Measurements from ENCODE around the gene CHST3. TPM values are rescaled to one million over a fixed set of nuclear protein-coding genes. Genes with fewer than 3 reads are reported as not detected.
A peak's percentile ranks its signal among the peaks of the same experiment; 100 is the strongest.
"Not testable (repeated sequence)": the region's sequence is repeated elsewhere in the genome, so short reads cannot be mapped to it uniquely, and the experiment has no call there.

CHST3 gene
- total and polyA plus RNA-seq, 10 donors = 0.28 to 8.7 (median 4.5) TPM

GRCh38 chr10:71965623-71966022 is 1.4 kb downstream of the CHST3 start:
- Histone ChIP-seq H3K4me3 (peak overlapping the region in 7 of 8 donors; percentile 35 to 73 (median 54)), H3K9me3 (no peaks in the 10 kb centered on the region), H3K36me3 (no peaks in the 10 kb centered on the region), H3K4me1 (peaks cover 0 to 35% (median 24%) of the 10 kb centered on the region in 6 donors), H3K27me3 (replicated peaks in 1 of 7) (peaks cover 0 to 51% (median 20%) of the 10 kb centered on the region in 7 donors), H3K27ac (peak overlapping the region in 7 of 8 donors; percentile 76 to 86 (median 80))
- WGBS, 5 donors = 62 to 89% (median 74%) methylated on average over 1 to 4 of the region's 4 CpGs
- intact Hi-C loops (cut with DNase I; ENCODE audit: low total_unique reads) = no loop called here
- DNase-seq = no peak
- TF ChIP-seq POLR2A (IDR thresholded peaks at IDR 0.05) (no peak), POLR2AphosphoS5 (IDR thresholded peaks at IDR 0.05) (no peak), CTCF (IDR thresholded peaks at IDR 0.05 in 8 of 11, conservative IDR thresholded peaks at IDR 0.05 in 3 of 11) (no peak)

GRCh38 chr10:71966046-71967004 is 2.1 kb downstream of the CHST3 start:
- Histone ChIP-seq H3K36me3 (no peaks in the 10 kb centered on the region), H3K27ac (peak overlapping the region in 2 of 8 donors; percentile 80 to 86), H3K9me3 (no peaks in the 10 kb centered on the region), H3K4me3 (peak overlapping the region in 6 of 8 donors; percentile 9 to 73 (median 50)), H3K4me1 (peaks cover 0 to 35% (median 24%) of the 10 kb centered on the region in 6 donors), H3K27me3 (replicated peaks in 1 of 7) (peaks cover 0 to 51% (median 20%) of the 10 kb centered on the region in 7 donors)
- intact Hi-C loops (cut with DNase I; ENCODE audit: low total_unique reads) = no loop called here
- no peak for DNase-seq
- WGBS, 5 donors = 77 to 90% (median 89%) methylated on average over 6 of the region's 6 CpGs
- TF ChIP-seq POLR2A (IDR thresholded peaks at IDR 0.05) (no peak), CTCF (IDR thresholded peaks at IDR 0.05 in 8 of 11, conservative IDR thresholded peaks at IDR 0.05 in 3 of 11) (no peak), POLR2AphosphoS5 (IDR thresholded peaks at IDR 0.05) (no peak)

- 80 to 92% (median 88%) methylated on average over 8 of the region's 8 CpGs for WGBS, 5 donors
- intact Hi-C loops (cut with DNase I; ENCODE audit: low total_unique reads); DNase-seq; H3K4me3 ChIP-seq; H3K9me3 ChIP-seq; H3K36me3 ChIP-seq; H3K27ac ChIP-seq: not testable (repeated sequence)
- Histone ChIP-seq H3K4me1 (peaks cover 0 to 49% (median 26%) of the 10 kb centered on the region in 6 donors), H3K27me3 (replicated peaks in 1 of 7) (peaks cover 0 to 40% (median 20%) of the 10 kb centered on the region in 7 donors)
Measured at GRCh38 chr10:71967958-71968357, 3.8 kb downstream of the CHST3 start.

- intact Hi-C loops (cut with DNase I; ENCODE audit: low total_unique reads) = no loop called here
Measured at GRCh38 chr10:71968553-71969474, 4.6 kb downstream of the CHST3 start.

More at GRCh38 chr10:71968553-71969474, 4.6 kb downstream of the CHST3 start:
- 77 to 81% (median 78%) methylated on average over 11 of the region's 11 CpGs for WGBS, 5 donors
- TF ChIP-seq POLR2AphosphoS5 (IDR thresholded peaks at IDR 0.05) (no peak), CTCF (IDR thresholded peaks at IDR 0.05 in 8 of 11, conservative IDR thresholded peaks at IDR 0.05 in 3 of 11) (no peak)
- Histone ChIP-seq H3K4me1 (peaks cover 0 to 45% (median 21%) of the 10 kb centered on the region in 6 donors), H3K27me3 (replicated peaks in 1 of 7) (peaks cover 0 to 32% (median 16%) of the 10 kb centered on the region in 7 donors), H3K36me3 (no peaks in the 10 kb centered on the region), H3K27ac (no peak overlapping the region), H3K4me3 (no peak overlapping the region), H3K9me3 (no peaks in the 10 kb centered on the region)
- DNase-seq = no peak

Data from spleen (tissue), 11 donors.